GM19328 (cell line): ENCODE results near the gene ADCYAP1.
"Not testable (repeated sequence)": the region's sequence is repeated elsewhere in the genome, so short reads cannot be mapped to it uniquely, and the experiment has no call there.

Source experiments
- ATAC-seq: cut with Tn5 transposase; IDR thresholded peaks from one replicate; pipeline ENCODE4 v1.9.1; 2021; ENCODE audit warnings: mild to moderate bottlenecking, moderate library complexity; ENCODE audit not compliant: unreplicated experiment

ADCYAP1 gene

GRCh38 chr18:904218-905090 is at the start of gene ADCYAP1:
Gene ADCYAP1 (plus strand): TSS chr18:904871. CDS start chr18:905387, 516 bp downstream.
- ATAC-seq: no peak

GRCh38 chr18:857986-858385 is 46.7 kb upstream of the ADCYAP1 start:
- ATAC-seq: no peak

GRCh38 chr18:864872-865273 is 39.8 kb upstream of the ADCYAP1 start:
- no peak for ATAC-seq

- ATAC-seq: no peak
Observed at GRCh38 chr18:867257-867656, 37.4 kb upstream of the ADCYAP1 start.

DNA sequence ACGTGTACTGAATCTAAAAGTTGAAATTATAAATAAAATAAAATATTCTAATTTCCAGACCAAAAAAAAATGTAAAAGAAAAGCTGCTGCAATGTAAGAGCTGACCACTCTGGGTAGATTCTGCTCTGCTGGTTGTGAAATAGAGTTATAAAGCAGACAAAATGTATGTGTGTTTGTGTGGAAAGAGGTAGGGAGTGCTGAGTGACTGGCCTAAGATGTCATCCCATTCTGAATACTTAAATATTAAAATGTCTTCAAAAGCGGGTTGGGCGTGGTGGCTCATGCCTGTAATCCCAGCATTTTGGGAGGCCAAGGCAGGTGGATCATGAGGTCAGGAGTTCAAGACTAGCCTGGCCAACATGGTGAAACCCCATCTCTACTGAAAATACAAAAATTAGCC is 31.2 kb upstream of the ADCYAP1 start:
- not testable (repeated sequence) for ATAC-seq

- ATAC-seq: no peak
Observed at GRCh38 chr18:875912-876311, 28.8 kb upstream of the ADCYAP1 start.

DNA sequence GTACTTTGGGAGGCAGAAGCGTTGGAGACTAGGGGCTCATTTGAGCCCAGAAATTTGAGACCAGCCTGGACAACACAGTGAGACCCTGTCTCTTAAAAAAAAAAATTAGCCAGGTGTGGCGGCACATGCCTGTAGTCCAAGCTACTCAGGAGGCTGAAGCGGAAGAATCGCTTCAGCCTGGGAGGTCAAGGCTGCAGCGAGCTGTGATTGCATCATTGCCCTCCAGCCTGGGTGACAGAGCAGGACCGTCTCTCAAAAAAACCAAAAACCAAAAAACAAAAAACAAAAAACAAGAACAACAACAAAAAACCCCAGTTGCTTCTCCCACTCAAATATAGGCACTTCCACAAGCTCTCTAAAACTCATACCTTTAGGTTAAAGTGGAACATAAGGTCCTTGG is 27.4 kb upstream of the ADCYAP1 start:
- ATAC-seq: no peak

- no peak for ATAC-seq
Observed at GRCh38 chr18:886076-886475, 18.6 kb upstream of the ADCYAP1 start.

GRCh38 chr18:887716-888115 is 17.0 kb upstream of the ADCYAP1 start:
- no peak for ATAC-seq

- ATAC-seq: no peak
Observed at GRCh38 chr18:892316-892715, 12.4 kb upstream of the ADCYAP1 start.

DNA sequence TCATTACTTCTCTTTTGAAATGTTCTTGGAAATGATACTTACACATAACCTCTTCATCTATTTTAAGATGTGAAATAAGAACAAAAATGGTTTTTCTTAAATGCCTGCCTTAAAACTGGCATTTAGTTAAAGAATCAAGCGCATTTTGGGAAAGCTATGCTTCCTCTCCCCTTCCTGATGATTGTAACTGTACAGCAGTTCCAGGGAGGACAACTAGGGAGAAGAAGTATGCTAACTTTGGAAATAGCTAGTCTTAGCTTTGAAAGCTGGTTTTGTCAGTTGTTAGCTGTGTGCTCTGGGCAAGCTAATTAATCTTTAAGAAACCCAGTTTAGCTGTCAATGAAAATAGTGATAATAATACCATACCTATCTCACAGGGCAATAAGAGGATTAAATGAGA is 8.4 kb upstream of the ADCYAP1 start:
- ATAC-seq: no peak

GRCh38 chr18:901761-902160 is 2.9 kb upstream of the ADCYAP1 start:
- no peak for ATAC-seq

GRCh38 chr18:902229-902628 is 2.4 kb upstream of the ADCYAP1 start:
- no peak for ATAC-seq

GRCh38 chr18:903701-904100 is 970 bp upstream of the ADCYAP1 start:
- ATAC-seq: no peak

GRCh38 chr18:905307-905947 is 756 bp downstream of the ADCYAP1 start:
- no peak for ATAC-seq

DNA sequence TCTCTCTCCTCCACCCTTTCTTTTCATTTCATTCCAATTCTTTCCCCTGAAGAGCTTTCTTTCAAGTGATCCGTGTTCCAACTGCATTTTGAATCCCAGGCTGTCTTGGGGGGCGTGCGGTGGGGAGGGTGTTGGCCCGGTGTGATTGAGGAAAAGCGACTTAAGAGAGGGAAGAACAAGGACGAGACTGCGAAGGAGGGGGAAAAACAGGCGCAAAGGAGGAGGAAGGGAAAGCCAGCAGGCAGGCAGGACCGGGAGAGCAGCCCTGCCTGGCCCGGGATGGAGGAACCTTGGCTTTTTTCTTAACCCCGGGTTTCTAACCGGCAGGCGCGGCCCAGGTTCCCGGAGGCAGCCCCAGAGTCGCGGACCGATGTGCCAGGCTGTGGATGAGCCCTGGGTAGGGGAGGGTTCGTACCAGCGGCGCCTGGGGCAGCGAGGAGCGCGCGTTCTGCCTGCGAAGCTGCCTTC is 1.3 kb downstream of the ADCYAP1 start:
- no peak for ATAC-seq

DNA sequence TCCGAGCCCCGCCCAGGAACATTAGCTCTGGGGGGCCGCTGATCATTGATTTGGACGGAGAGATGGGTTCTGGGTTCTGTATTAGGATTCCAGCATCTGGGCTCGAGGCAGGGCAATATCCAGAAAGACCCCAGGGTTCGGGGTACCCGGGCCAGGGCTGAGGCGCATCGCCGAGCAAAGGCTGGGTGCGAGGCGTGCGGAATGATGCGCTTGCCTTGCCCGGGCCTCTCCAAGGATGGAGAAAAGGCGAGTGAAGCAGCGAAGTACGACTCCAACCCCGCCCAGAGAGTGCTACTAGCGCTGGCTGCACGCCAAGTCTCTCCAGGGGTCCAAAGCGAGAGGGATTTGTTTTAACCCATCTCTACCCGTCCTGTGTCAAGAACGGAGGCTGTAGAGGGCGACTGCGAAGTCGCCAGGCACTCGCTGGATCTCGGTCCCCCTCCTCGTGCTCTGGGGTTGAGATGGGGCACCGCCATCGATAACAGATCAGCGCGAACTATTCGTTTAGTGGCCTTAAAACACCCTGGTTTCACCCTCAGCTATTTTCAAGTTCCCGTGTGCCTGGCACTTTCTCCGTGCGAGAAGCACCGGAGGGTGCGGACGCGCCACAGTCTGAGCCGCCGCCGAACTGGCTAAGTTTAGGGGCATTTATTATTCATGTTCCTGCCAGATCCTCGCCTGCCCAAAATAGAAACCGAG is 1.9 kb downstream of the ADCYAP1 start:
- ATAC-seq: no peak

DNA sequence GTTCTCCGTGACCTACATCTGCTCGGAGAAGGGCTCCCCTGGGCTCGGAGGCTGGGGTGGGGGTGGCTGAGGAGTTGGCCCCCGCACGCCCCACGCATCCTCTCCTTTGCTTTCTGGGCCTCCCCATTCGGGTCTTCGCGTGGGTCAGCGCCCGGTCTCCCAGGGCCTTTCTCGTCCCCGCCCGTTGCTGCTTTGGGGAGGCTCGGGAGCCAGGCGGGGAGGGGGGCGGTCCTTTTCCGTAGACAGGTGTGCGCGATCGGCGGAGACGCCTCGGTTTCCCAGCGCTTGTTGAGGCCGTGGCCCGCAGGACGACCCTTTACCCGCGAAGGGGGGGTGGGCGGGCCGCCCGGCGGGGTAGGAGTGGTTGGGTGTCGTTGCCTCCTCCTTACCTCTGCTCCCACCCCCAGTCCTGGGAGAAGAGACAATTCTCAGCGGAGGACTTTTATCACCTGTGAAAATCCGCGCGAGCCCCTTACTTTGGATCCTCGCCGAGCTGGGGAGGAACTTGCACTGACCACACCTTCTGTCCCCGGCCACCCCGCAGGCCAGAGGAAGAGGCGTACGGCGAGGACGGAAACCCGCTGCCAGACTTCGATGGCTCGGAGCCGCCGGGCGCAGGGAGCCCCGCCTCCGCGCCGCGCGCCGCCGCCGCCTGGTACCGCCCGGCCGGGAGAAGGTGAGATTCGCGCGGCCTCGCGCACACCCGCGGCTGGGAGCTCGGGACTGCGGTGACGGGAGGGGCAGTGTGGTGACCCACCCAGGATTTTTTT is 2.6 kb downstream of the ADCYAP1 start:
- no peak for ATAC-seq

DNA sequence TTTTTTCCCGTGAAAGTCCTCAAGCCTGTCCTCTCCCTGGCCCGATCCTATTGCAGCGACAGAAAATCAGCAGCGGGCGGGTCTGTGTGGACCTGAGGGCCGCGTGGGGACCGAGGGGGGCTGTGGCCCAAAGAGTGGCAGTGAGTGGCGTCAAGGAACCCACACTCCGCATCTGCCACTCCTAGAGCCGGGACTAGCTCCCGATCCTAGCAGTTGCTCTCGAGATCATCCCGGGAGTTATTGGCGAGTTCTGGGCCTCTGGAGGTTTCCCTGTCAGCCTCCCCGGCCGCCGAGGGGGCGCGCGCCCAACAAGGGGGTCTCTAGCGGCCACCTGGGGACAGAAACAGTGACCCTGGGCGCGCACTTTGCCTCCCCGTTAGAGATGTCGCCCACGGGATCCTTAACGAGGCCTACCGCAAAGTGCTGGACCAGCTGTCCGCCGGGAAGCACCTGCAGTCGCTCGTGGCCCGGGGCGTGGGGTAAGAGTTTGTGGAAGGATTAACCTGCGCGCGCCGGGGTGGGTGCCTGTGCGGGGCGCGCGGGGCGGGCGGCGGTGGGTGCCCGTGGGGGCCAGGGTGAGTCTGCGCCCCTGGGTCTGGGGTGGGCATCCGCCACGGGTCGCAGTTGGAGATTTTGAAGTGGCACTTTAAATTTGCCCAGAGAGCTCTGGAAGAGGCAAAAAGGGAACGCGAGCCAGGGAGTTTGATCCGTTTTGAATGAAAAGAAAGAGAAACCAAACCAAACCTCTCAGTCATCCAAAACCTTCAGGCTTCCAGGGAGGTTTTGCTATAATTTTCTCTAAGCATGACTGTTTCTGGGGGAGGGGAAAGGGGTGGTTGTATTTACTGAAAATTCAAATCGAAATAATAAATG is 3.5 kb downstream of the ADCYAP1 start:
- ATAC-seq: no peak
